ENCODE measurements around the gene DHRS7B. TPM values are rescaled to one million over a fixed set of nuclear protein-coding genes. Genes with fewer than 3 reads are reported as not detected.
"Not testable (repeated sequence)": the region's sequence is repeated elsewhere in the genome, so short reads cannot be mapped to it uniquely, and the experiment has no call there.

DHRS7B gene
- total RNA-seq, 1 donor from 2014 or later, result 8.3 TPM

DNA sequence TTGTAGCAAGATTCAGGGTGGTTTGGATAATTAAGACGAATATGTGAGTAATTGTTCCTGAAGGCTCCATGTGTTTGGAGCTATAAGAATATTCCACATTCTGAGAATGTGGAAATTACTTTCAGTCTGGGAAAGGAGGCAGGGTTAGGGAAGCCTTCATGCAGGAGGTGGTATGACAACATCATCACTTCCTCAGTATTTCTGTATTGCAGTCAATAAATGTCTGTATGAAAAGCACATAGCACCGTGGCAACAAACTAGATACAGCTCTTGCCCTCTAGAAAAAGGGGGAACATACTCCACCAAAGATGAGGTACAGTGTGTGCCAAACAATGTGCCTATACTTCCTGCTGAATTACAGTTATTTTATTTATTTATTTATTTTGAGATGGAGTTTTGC is 26.1 kb upstream of the DHRS7B start:
- Mint-ChIP-seq H3K36me3 (ENCODE audit: unreplicated experiment) (no peaks in the 10 kb centered on the region), H3K4me1 (ENCODE audit: low read depth, unreplicated experiment) (peaks cover 4% of the 10 kb centered on the region), H3K27ac (ENCODE audit: unreplicated experiment) (no peak overlapping the region), H3K4me3 (ENCODE audit: unreplicated experiment) (no peak overlapping the region), H3K9me3 (ENCODE audit: unreplicated experiment) (peaks cover 13% of the 10 kb centered on the region), H3K27me3 (ENCODE audit: unreplicated experiment) (no peaks in the 10 kb centered on the region)
- TF ChIP-seq, protein P1, sequence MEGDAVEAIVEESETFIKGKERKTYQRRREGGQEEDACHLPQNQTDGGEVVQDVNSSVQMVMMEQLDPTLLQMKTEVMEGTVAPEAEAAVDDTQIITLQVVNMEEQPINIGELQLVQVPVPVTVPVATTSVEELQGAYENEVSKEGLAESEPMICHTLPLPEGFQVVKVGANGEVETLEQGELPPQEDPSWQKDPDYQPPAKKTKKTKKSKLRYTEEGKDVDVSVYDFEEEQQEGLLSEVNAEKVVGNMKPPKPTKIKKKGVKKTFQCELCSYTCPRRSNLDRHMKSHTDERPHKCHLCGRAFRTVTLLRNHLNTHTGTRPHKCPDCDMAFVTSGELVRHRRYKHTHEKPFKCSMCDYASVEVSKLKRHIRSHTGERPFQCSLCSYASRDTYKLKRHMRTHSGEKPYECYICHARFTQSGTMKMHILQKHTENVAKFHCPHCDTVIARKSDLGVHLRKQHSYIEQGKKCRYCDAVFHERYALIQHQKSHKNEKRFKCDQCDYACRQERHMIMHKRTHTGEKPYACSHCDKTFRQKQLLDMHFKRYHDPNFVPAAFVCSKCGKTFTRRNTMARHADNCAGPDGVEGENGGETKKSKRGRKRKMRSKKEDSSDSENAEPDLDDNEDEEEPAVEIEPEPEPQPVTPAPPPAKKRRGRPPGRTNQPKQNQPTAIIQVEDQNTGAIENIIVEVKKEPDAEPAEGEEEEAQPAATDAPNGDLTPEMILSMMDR (IDR thresholded peaks at IDR 0.05; ENCODE audit: partially characterized antibody, unreplicated experiment), result no peak
- no peak for DNase-seq

DNA sequence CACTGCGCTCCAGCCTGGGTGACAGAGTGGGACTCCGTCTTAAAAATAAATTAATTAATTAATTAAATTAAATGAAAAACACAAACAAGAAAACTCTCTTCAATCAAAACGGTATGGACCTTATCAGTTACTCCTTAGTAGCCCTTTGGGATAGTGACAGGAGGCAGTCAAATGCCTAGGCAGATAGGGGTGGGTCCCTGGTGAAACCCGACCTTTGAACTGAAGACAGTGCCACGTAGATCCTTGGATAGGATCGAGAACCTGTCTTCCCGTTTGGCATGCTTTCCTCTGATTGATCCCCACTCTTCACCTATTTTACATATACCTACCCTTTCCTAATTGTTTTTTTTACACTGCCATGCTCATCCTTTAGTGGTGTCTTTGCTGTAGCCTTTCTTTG is 22.2 kb upstream of the DHRS7B start:
- Mint-ChIP-seq H3K27ac (ENCODE audit: unreplicated experiment) (no peak overlapping the region), H3K27me3 (ENCODE audit: unreplicated experiment) (no peaks in the 10 kb centered on the region), H3K4me3 (ENCODE audit: unreplicated experiment) (no peak overlapping the region), H3K36me3 (ENCODE audit: unreplicated experiment) (no peaks in the 10 kb centered on the region), H3K4me1 (ENCODE audit: low read depth, unreplicated experiment) (no peaks in the 10 kb centered on the region), H3K9me3 (ENCODE audit: unreplicated experiment) (peaks cover under 1% of the 10 kb centered on the region)
- no peak for DNase-seq
- TF ChIP-seq, protein P1 (IDR thresholded peaks at IDR 0.05; ENCODE audit: partially characterized antibody, unreplicated experiment), result no peak

GRCh38 chr17:21105064-21105894 is 21.5 kb upstream of the DHRS7B start:
- no peak overlapping the region for H3K4me3 Mint-ChIP-seq (ENCODE audit: unreplicated experiment)
- TF ChIP-seq, protein P1 (IDR thresholded peaks at IDR 0.05; ENCODE audit: partially characterized antibody, unreplicated experiment), result no peak
- no peaks in the 10 kb centered on the region for H3K9me3 Mint-ChIP-seq (ENCODE audit: unreplicated experiment)
- H3K4me1 Mint-ChIP-seq (ENCODE audit: low read depth, unreplicated experiment), result no peaks in the 10 kb centered on the region
- no peak overlapping the region for H3K27ac Mint-ChIP-seq (ENCODE audit: unreplicated experiment)
- no peaks in the 10 kb centered on the region for H3K36me3 Mint-ChIP-seq (ENCODE audit: unreplicated experiment)
- no peaks in the 10 kb centered on the region for H3K27me3 Mint-ChIP-seq (ENCODE audit: unreplicated experiment)
- DNase-seq, result no peak

DNA sequence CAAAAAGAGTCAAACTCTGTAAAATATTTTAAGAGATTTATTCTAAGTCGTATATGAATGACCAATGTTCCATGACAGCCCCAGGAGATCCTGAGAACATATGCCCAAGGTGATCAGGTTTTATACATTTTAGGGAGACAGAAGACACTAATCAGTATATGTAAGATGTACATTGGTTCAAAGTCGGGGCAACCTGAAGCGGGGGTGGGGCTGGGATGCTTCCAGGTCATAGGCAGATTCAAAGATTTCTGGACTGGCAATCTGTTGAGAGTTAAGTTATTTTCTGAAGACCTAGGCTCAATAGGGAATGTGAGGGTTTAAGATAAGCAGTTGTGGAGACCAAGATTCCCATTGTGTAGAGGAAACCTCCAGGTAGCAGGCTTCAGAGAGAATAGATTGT is 20.4 kb upstream of the DHRS7B start:
- Mint-ChIP-seq H3K36me3 (ENCODE audit: unreplicated experiment) (no peaks in the 10 kb centered on the region), H3K27ac (ENCODE audit: unreplicated experiment) (no peak overlapping the region), H3K4me1 (ENCODE audit: low read depth, unreplicated experiment) (no peaks in the 10 kb centered on the region), H3K9me3 (ENCODE audit: unreplicated experiment) (no peaks in the 10 kb centered on the region), H3K27me3 (ENCODE audit: unreplicated experiment) (no peaks in the 10 kb centered on the region), H3K4me3 (ENCODE audit: unreplicated experiment) (no peak overlapping the region)
- TF ChIP-seq, protein P1 (IDR thresholded peaks at IDR 0.05; ENCODE audit: partially characterized antibody, unreplicated experiment), result no peak
- no peak for DNase-seq

GRCh38 chr17:21107067-21107650 is 19.6 kb upstream of the DHRS7B start:
- not testable (repeated sequence) for H3K4me1 Mint-ChIP-seq (ENCODE audit: low read depth, unreplicated experiment); H3K27ac Mint-ChIP-seq (ENCODE audit: unreplicated experiment); H3K9me3 Mint-ChIP-seq (ENCODE audit: unreplicated experiment); H3K36me3 Mint-ChIP-seq (ENCODE audit: unreplicated experiment); H3K4me3 Mint-ChIP-seq (ENCODE audit: unreplicated experiment); H3K27me3 Mint-ChIP-seq (ENCODE audit: unreplicated experiment); DNase-seq

All from glutamatergic neuron (in vitro differentiated cells).